ENCODE measurements around the gene ANKRD11.
"Not testable (repeated sequence)": the region's sequence is repeated elsewhere in the genome, so short reads cannot be mapped to it uniquely, and the experiment has no call there.

The ANKRD11 gene

GRCh38 chr16:89481356-89481955, 8.9 kb downstream of the ANKRD11 start:
- DNase-seq (ENCODE audit: low read depth in 2 of 2): no peak

GRCh38 chr16:89478576-89479221, 11.7 kb downstream of the ANKRD11 start:
- DNase-seq (ENCODE audit: low read depth in 2 of 2): no peak

- no peak for DNase-seq (ENCODE audit: low read depth in 2 of 2)
These were observed 13.5 kb downstream of the ANKRD11 start for GRCh38 chr16:89476811-89477261.

- DNase-seq (ENCODE audit: low read depth in 2 of 2): no peak
These were observed 14.0 kb downstream of the ANKRD11 start for GRCh38 chr16:89476379-89476778.

GRCh38 chr16:89475144-89475543, 15.2 kb downstream of the ANKRD11 start:
- DNase-seq (ENCODE audit: low read depth in 2 of 2): no peak

- no peak for DNase-seq (ENCODE audit: low read depth in 2 of 2)
These were observed 16.5 kb downstream of the ANKRD11 start for GRCh38 chr16:89473791-89474414.

GRCh38 chr16:89473136-89473712, 17.1 kb downstream of the ANKRD11 start:
- DNase-seq (ENCODE audit: low read depth in 2 of 2): no peak

- no peak for DNase-seq (ENCODE audit: low read depth in 2 of 2)
These were observed 17.7 kb downstream of the ANKRD11 start for GRCh38 chr16:89472711-89473075.

- DNase-seq (ENCODE audit: low read depth in 2 of 2): no peak
These were observed 23.0 kb downstream of the ANKRD11 start for GRCh38 chr16:89467382-89467781.

- DNase-seq (ENCODE audit: low read depth in 2 of 2): no peak
These were observed 23.4 kb downstream of the ANKRD11 start for GRCh38 chr16:89466920-89467319.

GRCh38 chr16:89463312-89463711, 27.0 kb downstream of the ANKRD11 start:
- DNase-seq (ENCODE audit: low read depth in 2 of 2): not testable (repeated sequence)

- not testable (repeated sequence) for DNase-seq (ENCODE audit: low read depth in 2 of 2)
These were observed 27.7 kb downstream of the ANKRD11 start for GRCh38 chr16:89462639-89463038.

- DNase-seq (ENCODE audit: low read depth in 2 of 2): not testable (repeated sequence)
These were observed 28.5 kb downstream of the ANKRD11 start for GRCh38 chr16:89461890-89462289.

- DNase-seq (ENCODE audit: low read depth in 2 of 2): no peak
These were observed 29.8 kb downstream of the ANKRD11 start for GRCh38 chr16:89460556-89460955.

GRCh38 chr16:89458967-89459366, 31.4 kb downstream of the ANKRD11 start:
- DNase-seq (ENCODE audit: low read depth in 2 of 2): no peak

GRCh38 chr16:89458551-89458950, 31.8 kb downstream of the ANKRD11 start:
- DNase-seq (ENCODE audit: low read depth in 2 of 2): no peak

GRCh38 chr16:89456419-89456959, 33.9 kb downstream of the ANKRD11 start:
- no peak for DNase-seq (ENCODE audit: low read depth in 2 of 2)

- no peak for DNase-seq (ENCODE audit: low read depth in 2 of 2)
These were observed 34.7 kb downstream of the ANKRD11 start for GRCh38 chr16:89455692-89456091.

- DNase-seq (ENCODE audit: low read depth in 2 of 2): no peak
These were observed 35.2 kb downstream of the ANKRD11 start for GRCh38 chr16:89455178-89455577.

- DNase-seq (ENCODE audit: low read depth in 2 of 2): not testable (repeated sequence)
These were observed 35.8 kb downstream of the ANKRD11 start for GRCh38 chr16:89454378-89455125.

GRCh38 chr16:89453501-89454321, 36.6 kb downstream of the ANKRD11 start:
- DNase-seq (ENCODE audit: low read depth in 2 of 2): no peak
